Gastrocnemius medialis (tissue), 4 donors: ENCODE data around the gene R3HCC1L.

Source experiments
- POLR2A ChIP-seq, 2 donors: fragments of 450-650 bp; IDR thresholded peaks; one replicate each; pipeline ENCODE4 v1.6.1; 2017; ENCODE audit warnings: antibody characterized with exemption in 2 of 2, mild to moderate bottlenecking in 2 of 2, moderate library complexity in 2 of 2
- TF ChIP-seq, protein P1 (sequence below), 5 experiments: fragments of 450-650 bp in 3 of 5; fragments of 200-600 bp in 2 of 5; sonication (generic) in 2 of 5; IDR thresholded peaks in 4 of 5; conservative IDR thresholded peaks in 1 of 5; 1 replicate in 4 of 5; 2 replicates in 1 of 5; pipeline ENCODE4 v1.5.1; 2016 to 2019; ENCODE audit warnings: antibody characterized with exemption in 5 of 5, mild to moderate bottlenecking in 3 of 5, moderate library complexity in 3 of 5

DNA sequence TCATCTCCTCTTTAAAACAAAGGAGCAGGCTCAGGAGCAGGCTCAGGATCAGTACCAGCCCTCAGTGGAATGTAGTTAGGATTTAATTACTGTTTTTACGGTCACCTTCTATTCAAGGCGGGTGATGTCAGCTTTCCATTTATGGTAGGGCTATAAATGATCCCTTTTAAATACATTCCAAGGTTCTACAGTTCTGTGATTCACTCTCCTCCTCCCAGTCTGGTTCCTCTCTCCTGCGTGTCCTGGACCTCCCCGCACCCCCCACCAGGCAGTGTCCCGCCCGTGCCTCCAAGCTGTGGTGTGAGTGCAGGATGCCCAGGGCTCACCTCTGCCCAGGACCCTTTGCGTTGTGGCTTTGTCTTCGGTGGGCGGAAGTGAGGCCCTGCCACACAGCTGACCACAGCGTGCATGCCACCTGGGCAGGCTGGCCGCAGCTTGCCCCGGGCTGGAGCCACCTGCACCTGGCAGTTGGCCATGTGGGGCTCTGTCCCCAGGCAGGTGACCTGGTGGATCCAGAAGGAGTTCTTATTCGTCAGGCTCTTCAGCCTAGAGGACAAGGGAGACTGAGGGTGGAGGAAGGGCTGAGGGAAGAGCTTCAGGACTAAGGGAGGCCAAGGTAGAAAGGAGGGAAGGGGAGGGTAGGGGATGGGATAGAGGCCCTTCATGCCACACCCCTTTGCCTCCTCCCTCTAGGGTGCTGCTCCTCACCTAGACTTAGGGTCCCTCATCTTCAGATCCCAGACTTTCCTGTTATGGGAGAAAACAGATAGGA is 124.4 kb downstream of the R3HCC1L start:
- TF ChIP-seq, protein P1, sequence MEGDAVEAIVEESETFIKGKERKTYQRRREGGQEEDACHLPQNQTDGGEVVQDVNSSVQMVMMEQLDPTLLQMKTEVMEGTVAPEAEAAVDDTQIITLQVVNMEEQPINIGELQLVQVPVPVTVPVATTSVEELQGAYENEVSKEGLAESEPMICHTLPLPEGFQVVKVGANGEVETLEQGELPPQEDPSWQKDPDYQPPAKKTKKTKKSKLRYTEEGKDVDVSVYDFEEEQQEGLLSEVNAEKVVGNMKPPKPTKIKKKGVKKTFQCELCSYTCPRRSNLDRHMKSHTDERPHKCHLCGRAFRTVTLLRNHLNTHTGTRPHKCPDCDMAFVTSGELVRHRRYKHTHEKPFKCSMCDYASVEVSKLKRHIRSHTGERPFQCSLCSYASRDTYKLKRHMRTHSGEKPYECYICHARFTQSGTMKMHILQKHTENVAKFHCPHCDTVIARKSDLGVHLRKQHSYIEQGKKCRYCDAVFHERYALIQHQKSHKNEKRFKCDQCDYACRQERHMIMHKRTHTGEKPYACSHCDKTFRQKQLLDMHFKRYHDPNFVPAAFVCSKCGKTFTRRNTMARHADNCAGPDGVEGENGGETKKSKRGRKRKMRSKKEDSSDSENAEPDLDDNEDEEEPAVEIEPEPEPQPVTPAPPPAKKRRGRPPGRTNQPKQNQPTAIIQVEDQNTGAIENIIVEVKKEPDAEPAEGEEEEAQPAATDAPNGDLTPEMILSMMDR (IDR thresholded peaks at IDR 0.05 in 4 of 5, conservative IDR thresholded peaks at IDR 0.05 in 1 of 5) = no peak
- TF ChIP-seq POLR2A (IDR thresholded peaks at IDR 0.05) = no peak
